ENCODE measurements around the gene SLC6A17.
A peak's percentile ranks its signal among the peaks of the same experiment; 100 is the strongest.

- TF ChIP-seq ESRRA (CRISPR knock-in tag; IDR thresholded peaks at IDR 0.05; ENCODE audit: borderline replicate concordance): no peak
- peak; percentile 87; the same call in 1 of the 2 replicates for TF ChIP-seq MAX (CRISPR knock-in tag; IDR thresholded peaks at IDR 0.05)
- no peak for TF ChIP-seq CTCF (IDR thresholded peaks at IDR 0.05)
- TF ChIP-seq, protein P1, sequence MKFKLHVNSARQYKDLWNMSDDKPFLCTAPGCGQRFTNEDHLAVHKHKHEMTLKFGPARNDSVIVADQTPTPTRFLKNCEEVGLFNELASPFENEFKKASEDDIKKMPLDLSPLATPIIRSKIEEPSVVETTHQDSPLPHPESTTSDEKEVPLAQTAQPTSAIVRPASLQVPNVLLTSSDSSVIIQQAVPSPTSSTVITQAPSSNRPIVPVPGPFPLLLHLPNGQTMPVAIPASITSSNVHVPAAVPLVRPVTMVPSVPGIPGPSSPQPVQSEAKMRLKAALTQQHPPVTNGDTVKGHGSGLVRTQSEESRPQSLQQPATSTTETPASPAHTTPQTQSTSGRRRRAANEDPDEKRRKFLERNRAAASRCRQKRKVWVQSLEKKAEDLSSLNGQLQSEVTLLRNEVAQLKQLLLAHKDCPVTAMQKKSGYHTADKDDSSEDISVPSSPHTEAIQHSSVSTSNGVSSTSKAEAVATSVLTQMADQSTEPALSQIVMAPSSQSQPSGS (CRISPR knock-in tag; IDR thresholded peaks at IDR 0.05; ENCODE audit: borderline replicate concordance, low read depth): no peak
- no peak for TF ChIP-seq HMGA2 (CRISPR knock-in tag; IDR thresholded peaks at IDR 0.05)
Observed at GRCh38 chr1:110130113-110130591, 20.1 kb upstream of the SLC6A17 start.
